ENCODE results near the gene LYSMD1.

GRCh38 chr1:151131701-151132334 is 33.9 kb downstream of the LYSMD1 start:
- TF ChIP-seq, protein P1, sequence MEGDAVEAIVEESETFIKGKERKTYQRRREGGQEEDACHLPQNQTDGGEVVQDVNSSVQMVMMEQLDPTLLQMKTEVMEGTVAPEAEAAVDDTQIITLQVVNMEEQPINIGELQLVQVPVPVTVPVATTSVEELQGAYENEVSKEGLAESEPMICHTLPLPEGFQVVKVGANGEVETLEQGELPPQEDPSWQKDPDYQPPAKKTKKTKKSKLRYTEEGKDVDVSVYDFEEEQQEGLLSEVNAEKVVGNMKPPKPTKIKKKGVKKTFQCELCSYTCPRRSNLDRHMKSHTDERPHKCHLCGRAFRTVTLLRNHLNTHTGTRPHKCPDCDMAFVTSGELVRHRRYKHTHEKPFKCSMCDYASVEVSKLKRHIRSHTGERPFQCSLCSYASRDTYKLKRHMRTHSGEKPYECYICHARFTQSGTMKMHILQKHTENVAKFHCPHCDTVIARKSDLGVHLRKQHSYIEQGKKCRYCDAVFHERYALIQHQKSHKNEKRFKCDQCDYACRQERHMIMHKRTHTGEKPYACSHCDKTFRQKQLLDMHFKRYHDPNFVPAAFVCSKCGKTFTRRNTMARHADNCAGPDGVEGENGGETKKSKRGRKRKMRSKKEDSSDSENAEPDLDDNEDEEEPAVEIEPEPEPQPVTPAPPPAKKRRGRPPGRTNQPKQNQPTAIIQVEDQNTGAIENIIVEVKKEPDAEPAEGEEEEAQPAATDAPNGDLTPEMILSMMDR (conservative IDR thresholded peaks at IDR 0.05; ENCODE audit: low read depth, low read length) = no peak
- TF ChIP-seq ELK1 (IDR thresholded peaks at IDR 0.05; ENCODE audit: borderline replicate concordance, low read depth, low read length) = no peak
- no peak for TF ChIP-seq RAD21 (IDR thresholded peaks at IDR 0.05; ENCODE audit: low read length)
- no peak for TF ChIP-seq MXI1 (IDR thresholded peaks at IDR 0.05; ENCODE audit: borderline replicate concordance, low read depth, low read length)
- no peak for TF ChIP-seq SMC3 (IDR thresholded peaks at IDR 0.05; ENCODE audit: low read depth, low read length)
- TF ChIP-seq MAZ (IDR thresholded peaks at IDR 0.05; ENCODE audit: borderline replicate concordance, low read depth, low read length) = no peak
- TF ChIP-seq RCOR1 (IDR thresholded peaks at IDR 0.05; ENCODE audit: insufficient replicate concordance, low read length) = no peak
- TF ChIP-seq, protein P2, sequence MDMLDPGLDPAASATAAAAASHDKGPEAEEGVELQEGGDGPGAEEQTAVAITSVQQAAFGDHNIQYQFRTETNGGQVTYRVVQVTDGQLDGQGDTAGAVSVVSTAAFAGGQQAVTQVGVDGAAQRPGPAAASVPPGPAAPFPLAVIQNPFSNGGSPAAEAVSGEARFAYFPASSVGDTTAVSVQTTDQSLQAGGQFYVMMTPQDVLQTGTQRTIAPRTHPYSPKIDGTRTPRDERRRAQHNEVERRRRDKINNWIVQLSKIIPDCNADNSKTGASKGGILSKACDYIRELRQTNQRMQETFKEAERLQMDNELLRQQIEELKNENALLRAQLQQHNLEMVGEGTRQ (IDR thresholded peaks at IDR 0.05; ENCODE audit: low read depth, low read length) = no peak
- no peak for TF ChIP-seq POLR2A (IDR thresholded peaks at IDR 0.05; ENCODE audit: low read depth, low read length)
- TF ChIP-seq CHD1 (IDR thresholded peaks at IDR 0.05; ENCODE audit: low read depth, low read length) = no peak

All from IMR-90 (cell line).